SK-N-SH (cell line): ENCODE measurements around the gene CPSF4. TPM values are rescaled to one million over a fixed set of nuclear protein-coding genes. Genes with fewer than 3 reads are reported as not detected.
A peak's percentile ranks its signal among the peaks of the same experiment; 100 is the strongest.

Source experiments
- CTCF ChIA-PET: fragments of 300-600, 350-600 bp; formaldehyde crosslinking; extraction: SDS; loops from one replicate; lab custom pipeline; 2021; lab: Yijun Ruan, JAX
- POLR2A ChIA-PET: fragments of 350-600 bp; sonication (Branson Sonifier 250); formaldehyde crosslinking; extraction: SDS; loops from one replicate; lab custom pipeline; 2020; ENCODE audit warnings: antibody characterized with exemption, inconsistent platforms; lab: Yijun Ruan, JAX
- DNase-seq: peaks from one replicate; pipeline ENCODE4 v3.0.0; 2012
- H2AFZ ChIP-seq: fragments of 200-600 bp; sonication (generic); 2 replicates; pipeline ENCODE4 v1.8.1; 2016; ENCODE audit warnings: antibody characterized with exemption, mild to moderate bottlenecking, low read depth
- H3F3A ChIP-seq: fragments of 200-600 bp; sonication (generic); replicated peaks from 2 replicates; pipeline ENCODE3; 2016; ENCODE audit warnings: antibody characterized with exemption, mild to moderate bottlenecking; ENCODE audit not compliant: insufficient read depth
- H3K27ac ChIP-seq, 2 experiments: fragments of 200-500 bp in 1 of 2; fragments of 200-600 bp in 1 of 2; sonication (Bioruptor generic) in 1 of 2; sonication (generic), shearing (Covaris generic) in 1 of 2; 2 replicates each; pipeline versions ENCODE4 v1.5.1 to v1.6.1; 2014 to 2016; ENCODE audit warnings: low read depth in 2 of 2, inconsistent platforms in 1 of 2, low read length in 1 of 2, mild to moderate bottlenecking in 1 of 2, mixed read lengths in 1 of 2
- H3K27me3 ChIP-seq: fragments of 200-600 bp; sonication (generic), shearing (Covaris generic); 2 replicates; pipeline ENCODE4 v1.6.1; 2016; ENCODE audit warnings: mixed run types; ENCODE audit not compliant: insufficient read depth
- H3K36me3 ChIP-seq, 2 experiments: fragments of 200-500 bp in 1 of 2; fragments of 200-600 bp in 1 of 2; sonication (Bioruptor generic) in 1 of 2; sonication (generic) in 1 of 2; replicated peaks in 1 of 2; 2 replicates each; pipeline versions ENCODE3 to v1.5.1; 2014 to 2016; ENCODE audit warnings: low read length in 1 of 2, mild to moderate bottlenecking in 1 of 2; ENCODE audit not compliant: insufficient read depth in 2 of 2, control insufficient read depth in 1 of 2
- H3K4me1 ChIP-seq, 2 experiments: fragments of 200-500 bp in 1 of 2; fragments of 200-600 bp in 1 of 2; sonication (Bioruptor generic) in 1 of 2; sonication (generic), shearing (Covaris generic) in 1 of 2; 2 replicates each; pipeline versions ENCODE4 v1.5.1 to v1.6.1; 2014 to 2016; ENCODE audit warnings: low read depth in 1 of 2, low read length in 1 of 2, mixed run types in 1 of 2; ENCODE audit not compliant: insufficient read depth in 2 of 2, control insufficient read depth in 1 of 2
- H3K4me2 ChIP-seq: fragments of 200-600 bp; sonication (generic), shearing (Covaris generic); 2 replicates; pipeline ENCODE4 v1.6.1; 2017; ENCODE audit warnings: mixed run types
- H3K4me3 ChIP-seq, 2 experiments: fragments of 200-500 bp in 1 of 2; fragments of 200-600 bp in 1 of 2; sonication (Bioruptor generic) in 1 of 2; sonication (generic), shearing (Covaris generic) in 1 of 2; 2 replicates each; pipeline versions ENCODE4 v1.5.1 to v1.8.1; 2014 to 2016; ENCODE audit warnings: low read depth in 2 of 2, inconsistent platforms in 1 of 2, low read length in 1 of 2, mild to moderate bottlenecking in 1 of 2, mixed read lengths in 1 of 2, moderate library complexity in 1 of 2
- H3K79me2 ChIP-seq: fragments of 200-600 bp; sonication (generic); 2 replicates; pipeline ENCODE4 v1.8.1; 2017; ENCODE audit warnings: mild to moderate bottlenecking; ENCODE audit not compliant: insufficient read depth
- H3K9ac ChIP-seq: fragments of 200-600 bp; sonication (generic); 2 replicates; pipeline ENCODE4 v1.6.1; 2017; ENCODE audit warnings: mixed run types
- H3K9me2 ChIP-seq: fragments of 200-600 bp; sonication (generic); 2 replicates; pipeline ENCODE4 v1.6.1; 2017; ENCODE audit warnings: mixed run types
- H3K9me3 ChIP-seq: fragments of 200-600 bp; sonication (generic); 2 replicates; pipeline ENCODE4 v1.6.1; 2017; ENCODE audit warnings: mixed run types, mild to moderate bottlenecking, moderate library complexity
- H4K20me1 ChIP-seq: fragments of 200-600 bp; sonication (generic); 2 replicates; pipeline ENCODE4 v1.6.1; 2017; ENCODE audit warnings: mild to moderate bottlenecking, mixed run types; ENCODE audit not compliant: insufficient read depth
- CTCF ChIP-seq: fragments of 200-600 bp; sonication (generic); IDR thresholded peaks from 2 replicates; pipeline ENCODE4 v1.6.1; 2017; ENCODE audit warnings: antibody characterized with exemption, mild to moderate bottlenecking, moderate library complexity
- ELF1 ChIP-seq: IDR thresholded peaks from 2 replicates; pipeline ENCODE4 v1.4.0; 2012
- EP300 ChIP-seq, 2 experiments: IDR thresholded peaks; 2 replicates each; pipeline versions ENCODE4 v1.4.0 to v1.6.1; 2012; ENCODE audit warnings: borderline replicate concordance in 1 of 2, low read depth in 1 of 2, low read length in 1 of 2
- EZH2phosphoT487 ChIP-seq: fragments of 200-600 bp; sonication (generic); IDR thresholded peaks from 2 replicates; pipeline ENCODE4 v1.6.1; 2017; ENCODE audit warnings: low read depth, mixed run types, mild to moderate bottlenecking, antibody characterized with exemption, moderate library complexity, borderline replicate concordance
- FOSL2 ChIP-seq: IDR thresholded peaks from 2 replicates; pipeline ENCODE4 v1.4.0; 2012; ENCODE audit warnings: low read depth, mild to moderate bottlenecking, moderate library complexity, borderline replicate concordance
- FOXJ3 ChIP-seq: sonication (generic); formaldehyde crosslinking; IDR thresholded peaks from 2 replicates; pipeline ENCODE4 v1.5.1; 2020; ENCODE audit warnings: mild to moderate bottlenecking, missing genetic modification reagents
- IRF3 ChIP-seq: fragments of 150-350 bp; IDR thresholded peaks from 2 replicates; pipeline ENCODE4 v1.6.1; 2016; ENCODE audit warnings: mild to moderate bottlenecking, low read depth, low read length
- MXI1 ChIP-seq: IDR thresholded peaks from 2 replicates; pipeline ENCODE4 v1.6.1; 2012; ENCODE audit warnings: mild to moderate bottlenecking, low read depth, low read length, improper control_type of control experiment
- POLR2AphosphoS5 ChIP-seq: IDR thresholded peaks from 2 replicates; pipeline ENCODE4 v1.6.1; 2012; ENCODE audit warnings: low read depth, low read length
- RAD21 ChIP-seq: IDR thresholded peaks from 2 replicates; pipeline ENCODE4 v1.6.1; 2012; ENCODE audit warnings: mild to moderate bottlenecking, low read length
- REST ChIP-seq: IDR thresholded peaks from 2 replicates; pipeline ENCODE4 v1.6.1; 2012; ENCODE audit warnings: mild to moderate bottlenecking, low read depth, low read length, moderate library complexity
- RXRA ChIP-seq: IDR thresholded peaks from 2 replicates; pipeline ENCODE4 v1.4.0; 2012; ENCODE audit warnings: low read depth, mild to moderate bottlenecking, borderline replicate concordance
- SIN3A ChIP-seq: IDR thresholded peaks from 2 replicates; pipeline ENCODE4 v1.6.1; 2012; ENCODE audit warnings: low read depth, mild to moderate bottlenecking, low read length, moderate library complexity, borderline replicate concordance
- SMC3 ChIP-seq: IDR thresholded peaks from 2 replicates; pipeline ENCODE4 v1.6.1; 2012; ENCODE audit warnings: low read depth, low read length, improper control_type of control experiment
- TAF1 ChIP-seq: IDR thresholded peaks from 2 replicates; pipeline ENCODE4 v1.6.1; 2012; ENCODE audit warnings: low read depth, mild to moderate bottlenecking, low read length, moderate library complexity, borderline replicate concordance
- USF1 ChIP-seq: IDR thresholded peaks from 2 replicates; pipeline ENCODE4 v1.4.0; 2012; ENCODE audit warnings: low read depth, borderline replicate concordance
- YY1 ChIP-seq: IDR thresholded peaks from 2 replicates; pipeline ENCODE4 v1.4.0; 2012; ENCODE audit warnings: low read depth, mild to moderate bottlenecking
- ZBTB33 ChIP-seq: IDR thresholded peaks from 2 replicates; pipeline ENCODE4 v1.4.0; 2012; ENCODE audit warnings: low read depth, borderline replicate concordance
- WGBS: methylation state at CpG from one replicate; pipeline ENCODE4 v1.1.6; 2017; ENCODE audit warnings: low lambda C conversion rate; 5-methylcytosine and 5-hydroxymethylcytosine counted together
- polyA plus RNA-seq, 3 experiments: library from polyadenylated mRNA; depleted of rRNA; stranded (reverse); fragments of >200 nt; gene quantifications; 2 replicates each; pipeline ENCODE4 v1.2.3, GENCODE V29; 2012

CPSF4 gene
- polyA plus RNA-seq, 1 of the 3 experiments (the other 2 are of a cell fraction) = 101 TPM

- TF ChIP-seq FOSL2 (peak; percentile 22; the same call in 1 of the 2 replicates), IRF3 (no peak), YY1 (peak; percentile 62), POLR2AphosphoS5 (peak; percentile 98), MXI1 (peak; percentile 88), EP300 (IDR thresholded peaks at IDR 0.05; ENCODE audit: borderline replicate concordance in 1 of 2, low read depth in 1 of 2, low read length in 1 of 2) (no peak; a peak in 1 of 4 replicates), REST (peak; percentile 45; the same call in 1 of the 2 replicates)
Observed at GRCh38 chr7:99499721-99500636, 61.2 kb downstream of the CPSF4 start, which contains the start of gene ZNF394 (continued).

- no peak for DNase-seq
- H4K20me1 ChIP-seq = peaks cover 18% of the 10 kb centered on the region
- peak overlapping the region; percentile 74 for H3K9ac ChIP-seq
- no peaks in the 10 kb centered on the region for H3K9me3 ChIP-seq
- peak overlapping the region; percentile 75 to 87; a peak in 3 of 4 replicates for H3K27ac ChIP-seq
- peak overlapping the region; percentile 90 for H2AFZ ChIP-seq
- peak overlapping the region; percentile 65 to 80 for H3K4me3 ChIP-seq
- H3K4me1 ChIP-seq = peaks cover 9 to 10% of the 10 kb centered on the region in 2 experiments; a peak in 3 of 4 replicates
- no peaks in the 10 kb centered on the region for H3K9me2 ChIP-seq
- WGBS = 46% methylated on average over 16 of the region's 16 CpGs
- no peaks in the 10 kb centered on the region for H3K27me3 ChIP-seq
- ChIA-PET POLR2A (interaction anchor here (0.6 to 1.7 kb wide), 9 partner anchors 13 to 117 kb away, joined by 3 to 15 read pairs (median 6); partner anchors contain the start of genes BUD31, FAM200A, PDAP1 and ZNF655), CTCF (interaction anchor here (1.1 to 1.4 kb wide), 3 partner anchors 44 to 115 kb away, joined by 3 to 4 read pairs (median 4); no protein-coding TSS in a partner anchor)
- peak overlapping the region; percentile 91 for H3K4me2 ChIP-seq
- H3K36me3 ChIP-seq = peaks cover 3 to 21% of the 10 kb centered on the region in 2 experiments
- H3K79me2 ChIP-seq = peaks cover 63% of the 10 kb centered on the region
- peaks cover 7% of the 10 kb centered on the region for H3F3A ChIP-seq
- no peak for TF ChIP-seq SMC3
- TF ChIP-seq USF1 = no peak
- TF ChIP-seq TAF1 = no peak
- TF ChIP-seq FOXJ3 (CRISPR knock-in tag) = no peak
- no peak for TF ChIP-seq RAD21
- no peak for TF ChIP-seq EZH2phosphoT487
- TF ChIP-seq CTCF = no peak
- TF ChIP-seq SIN3A = no peak
- TF ChIP-seq ELF1 = no peak
- TF ChIP-seq EP300 (IDR thresholded peaks at IDR 0.05; ENCODE audit: borderline replicate concordance in 1 of 2, low read depth in 1 of 2, low read length in 1 of 2) = no peak
- TF ChIP-seq POLR2AphosphoS5 = no peak
- no peak for TF ChIP-seq RXRA
- TF ChIP-seq MXI1 = no peak
- TF ChIP-seq ZBTB33 = no peak
- TF ChIP-seq FOSL2 = no peak
Observed at GRCh38 chr7:99500637-99501009, 61.9 kb downstream of the CPSF4 start.
